NT2/D1 (cell line): ENCODE results near the gene AUP1.

Experiments used
- SUZ12 ChIP-seq: IDR thresholded peaks from 2 replicates; pipeline ENCODE4 v1.6.1; 2011; ENCODE audit not compliant: insufficient read length, insufficient read depth; ENCODE audit errors: extremely low read depth
- YY1 ChIP-seq: IDR thresholded peaks from 2 replicates; pipeline ENCODE4 v1.6.1; 2011; ENCODE audit not compliant: insufficient read length, insufficient read depth
- ZNF274 ChIP-seq: IDR thresholded peaks from 2 replicates; pipeline ENCODE4 v1.6.1; 2011; ENCODE audit warnings: mild to moderate bottlenecking, low read depth, low read length

GRCh38 chr2:74515271-74515980 is 14.1 kb downstream of the AUP1 start:
- TF ChIP-seq YY1 (no peak), SUZ12 (no peak), ZNF274 (no peak)
